Tongue (tissue), 2 donors: ENCODE measurements around the gene ANKRD26. TPM values are rescaled to one million over a fixed set of nuclear protein-coding genes. Genes with fewer than 3 reads are reported as not detected.
"Not testable (repeated sequence)": the region's sequence is repeated elsewhere in the genome, so short reads cannot be mapped to it uniquely, and the experiment has no call there.

Experiments
- DNase-seq: peaks from one replicate; pipeline ENCODE4 v3.0.0-alpha.2; 2015
- total RNA-seq: library from RNA; depleted of rRNA; stranded (reverse); fragments of >200 nt; gene quantifications from one replicate; pipeline ENCODE4 v1.2.3, GENCODE V29; 2014

The ANKRD26 gene
- 23.8 TPM for total RNA-seq

DNA sequence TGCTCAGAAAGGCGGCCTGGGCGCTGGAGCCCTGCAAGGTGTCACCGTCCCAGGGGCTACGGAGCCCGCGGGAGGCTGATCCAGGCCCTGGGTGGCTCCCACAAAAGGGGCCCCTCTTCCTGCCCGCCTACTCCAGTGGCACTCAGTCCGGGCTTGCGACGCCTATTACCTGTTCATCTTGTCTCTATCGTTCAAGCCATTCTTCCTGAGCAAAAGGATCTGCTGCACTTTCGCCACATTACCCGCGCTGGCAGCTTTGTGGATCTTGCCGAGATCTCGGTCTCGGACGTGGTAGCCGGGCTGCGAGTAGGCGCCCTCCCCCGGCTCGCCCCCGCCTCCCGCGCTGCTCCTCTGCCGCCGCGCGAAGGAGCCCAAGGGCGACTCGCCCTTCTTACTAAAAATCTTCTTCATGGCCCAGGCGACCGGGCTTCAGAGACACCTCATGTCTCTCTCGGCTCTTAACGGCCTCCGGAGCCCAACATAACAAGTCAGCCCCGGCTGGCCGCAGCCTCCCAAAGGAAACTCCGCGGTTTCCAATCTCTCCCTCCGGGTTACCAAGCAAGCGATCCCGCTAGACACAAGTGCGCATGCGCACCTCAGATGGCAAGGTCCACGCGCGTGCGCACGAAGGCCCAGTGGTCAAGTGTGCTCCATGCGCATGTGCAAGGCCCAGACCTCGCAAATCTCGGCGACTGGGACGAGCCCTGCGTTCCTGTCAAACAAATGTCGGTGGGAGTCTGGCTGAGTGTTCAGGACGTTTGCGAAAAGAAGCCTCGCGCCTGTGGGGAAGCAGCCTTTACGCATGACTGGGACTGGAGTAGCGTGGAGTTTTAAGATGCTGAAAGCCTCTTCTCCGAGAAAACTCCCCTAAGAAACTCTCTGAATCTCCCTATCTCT is at the start of gene ANKRD26:
Gene ANKRD26 (minus strand): TSS at position 579 of the 897 bp plus-strand sequence. CDS start 168 bp downstream, at position 411.
- peak; percentile 100 for DNase-seq

DNA sequence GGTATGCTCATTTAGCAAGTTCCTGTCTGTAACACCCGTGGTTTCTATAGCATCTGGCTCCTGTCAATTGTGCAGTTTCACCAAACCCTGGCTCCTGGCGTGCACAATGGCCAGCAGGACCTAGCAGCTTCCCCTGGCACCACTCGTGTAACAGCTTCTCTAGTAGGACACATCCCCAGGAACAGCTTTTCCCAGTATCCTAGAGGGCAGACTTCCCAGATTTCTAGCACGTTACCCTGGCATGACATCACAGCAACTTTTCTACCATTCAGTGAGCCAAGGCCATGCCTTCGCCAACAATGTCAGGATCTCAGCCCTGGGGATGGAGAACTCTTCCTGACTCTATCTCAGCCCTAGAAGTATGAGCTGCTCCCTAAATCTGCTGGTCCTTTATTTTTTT is 47.4 kb upstream of the ANKRD26 start:
- DNase-seq, result no peak

DNA sequence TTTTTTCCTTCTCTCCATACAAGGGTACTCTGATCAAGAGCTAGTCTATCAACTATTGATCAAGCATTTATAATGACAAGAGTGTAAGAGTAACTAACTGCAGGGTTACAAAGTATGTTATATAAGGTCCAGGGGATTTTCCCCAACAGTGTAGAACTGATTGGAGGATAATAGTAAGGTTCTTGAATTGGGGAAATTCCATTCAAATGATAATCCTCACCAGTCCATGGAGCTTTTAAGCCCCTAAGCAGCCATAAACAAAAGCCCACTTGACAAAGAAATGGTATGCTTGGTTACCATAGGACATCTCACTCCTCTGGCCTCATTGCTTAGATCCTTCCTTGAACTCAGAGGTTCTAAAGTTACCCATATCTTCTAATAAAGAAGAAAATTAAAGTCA is 45.6 kb upstream of the ANKRD26 start:
- DNase-seq, result no peak

DNA sequence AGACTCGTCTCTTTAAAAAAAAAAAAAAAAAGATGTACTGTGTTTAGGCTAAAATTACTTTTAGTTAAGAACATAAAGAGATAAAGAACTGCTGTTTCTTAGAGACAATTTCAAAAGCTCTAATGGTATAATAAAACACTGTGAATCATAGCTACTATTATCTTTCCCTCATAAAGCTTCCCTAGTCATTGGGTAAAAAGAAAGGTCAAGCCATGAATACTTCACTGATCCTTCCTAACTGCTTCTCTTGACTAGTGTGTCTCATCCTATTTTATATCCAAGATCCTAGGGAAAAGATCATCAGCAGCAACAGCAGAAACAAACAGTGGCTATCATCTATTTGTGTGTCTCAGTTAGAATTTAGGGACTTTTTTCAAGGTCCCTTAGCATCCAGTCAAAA is 43.4 kb upstream of the ANKRD26 start:
- DNase-seq, result no peak

GRCh38 chr10:27138277-27138676 is 38.0 kb upstream of the ANKRD26 start:
- no peak for DNase-seq

DNA sequence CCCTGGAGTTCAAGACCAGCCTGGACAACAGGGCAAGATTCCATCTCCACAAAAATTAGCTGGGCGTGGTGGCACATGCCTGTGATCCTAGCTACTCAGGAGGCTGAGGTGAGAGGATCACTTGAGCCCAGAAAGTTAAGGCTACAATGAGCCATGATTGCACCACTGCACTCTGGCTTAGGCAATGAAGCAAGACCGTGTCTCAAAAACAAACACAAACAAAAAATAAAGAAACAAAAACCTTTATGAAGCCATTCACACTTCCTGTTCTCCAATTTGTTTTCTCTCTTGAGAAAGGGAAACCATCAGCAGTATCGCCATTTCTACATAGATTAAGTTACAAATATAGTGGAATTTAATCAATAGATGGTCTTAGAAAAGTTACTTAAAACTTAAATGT is 34.1 kb upstream of the ANKRD26 start:
- DNase-seq, result no peak

GRCh38 chr10:27108165-27108564 is 7.9 kb upstream of the ANKRD26 start:
- no peak for DNase-seq

GRCh38 chr10:27104919-27105318 is 4.6 kb upstream of the ANKRD26 start:
- DNase-seq, result no peak

DNA sequence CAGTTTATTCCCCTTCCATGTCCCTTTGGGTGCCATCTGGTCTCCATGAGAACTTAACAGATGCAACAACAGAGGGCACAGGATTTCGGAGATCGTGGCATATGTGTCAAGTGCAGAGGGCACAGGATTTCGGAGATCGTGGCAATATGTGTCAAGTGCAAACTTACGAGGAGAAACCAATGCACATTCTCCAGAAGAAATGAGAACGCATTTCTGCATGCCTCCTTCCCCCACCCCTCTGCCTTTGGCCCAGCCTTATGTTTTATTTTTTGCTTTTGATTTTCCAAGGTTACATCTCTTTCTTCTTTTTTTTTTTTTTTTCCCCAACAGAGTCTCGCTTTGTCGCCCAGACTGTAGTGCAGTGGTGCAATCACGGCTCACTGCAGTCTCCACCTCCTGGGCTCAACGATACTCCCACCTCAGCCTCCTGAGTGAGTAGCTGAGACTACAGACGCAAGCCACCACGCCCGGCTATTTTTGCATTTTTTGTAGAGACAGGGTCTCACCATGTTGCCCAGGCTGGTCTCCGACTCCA is 586 bp upstream of the ANKRD26 start:
- no peak for DNase-seq

DNA sequence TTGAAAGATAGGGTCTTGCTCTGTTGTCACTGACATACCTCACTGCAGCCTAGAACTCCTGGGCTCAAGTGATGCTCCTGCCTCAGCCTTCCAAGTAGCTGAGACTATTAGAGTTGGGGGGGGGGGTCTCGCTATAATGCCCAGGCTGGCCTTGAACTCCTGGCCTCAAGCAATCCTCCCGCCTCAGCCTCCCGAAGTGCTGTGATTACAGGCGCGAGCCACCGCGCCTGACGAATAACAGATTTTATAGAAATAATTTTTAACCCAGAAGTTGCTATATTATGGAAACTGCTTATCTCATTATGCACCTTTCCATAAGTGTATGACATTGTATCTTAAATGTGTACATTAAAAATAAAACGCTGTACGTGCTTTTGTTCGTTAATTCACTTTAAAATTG is 846 bp downstream of the ANKRD26 start:
- no peak for DNase-seq

GRCh38 chr10:27088119-27089044 is 11.9 kb downstream of the ANKRD26 start:
- DNase-seq, result no peak

GRCh38 chr10:27072436-27073114 is 27.7 kb downstream of the ANKRD26 start:
- DNase-seq, result no peak

DNA sequence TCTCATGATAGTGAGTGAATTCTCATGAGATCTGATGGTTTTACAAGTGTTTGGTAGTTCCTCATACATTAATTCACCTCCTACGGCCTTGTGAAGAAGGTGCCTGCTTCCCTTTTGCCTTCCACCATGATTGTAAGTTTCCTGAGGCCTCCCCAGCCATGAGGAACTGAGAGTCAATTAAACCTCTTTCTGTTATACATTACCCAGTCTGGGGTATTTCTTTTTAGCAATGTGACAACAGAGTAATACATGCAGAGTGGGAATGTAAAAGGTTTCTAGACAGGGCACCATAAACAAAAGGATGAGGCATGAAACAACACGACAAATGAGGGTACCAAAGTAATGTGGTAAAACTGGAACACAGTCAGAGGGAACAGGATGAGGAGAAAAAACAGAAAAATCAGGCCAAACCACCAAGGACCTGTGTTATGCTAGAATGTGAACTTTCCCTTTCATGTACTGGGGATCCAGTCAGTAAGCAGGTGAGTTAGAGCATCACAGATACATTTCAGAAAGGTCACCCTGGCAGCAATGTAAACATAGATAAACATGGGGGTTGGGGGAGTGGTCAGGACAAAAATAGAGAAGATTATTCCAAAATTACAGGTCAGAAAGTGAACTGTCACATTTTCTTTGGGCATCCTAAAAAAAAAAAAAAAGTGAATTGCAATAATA is 31.9 kb downstream of the ANKRD26 start:
- no peak for DNase-seq

- no peak for DNase-seq
These were observed 35.2 kb downstream of the ANKRD26 start for GRCh38 chr10:27065084-27065483.

DNA sequence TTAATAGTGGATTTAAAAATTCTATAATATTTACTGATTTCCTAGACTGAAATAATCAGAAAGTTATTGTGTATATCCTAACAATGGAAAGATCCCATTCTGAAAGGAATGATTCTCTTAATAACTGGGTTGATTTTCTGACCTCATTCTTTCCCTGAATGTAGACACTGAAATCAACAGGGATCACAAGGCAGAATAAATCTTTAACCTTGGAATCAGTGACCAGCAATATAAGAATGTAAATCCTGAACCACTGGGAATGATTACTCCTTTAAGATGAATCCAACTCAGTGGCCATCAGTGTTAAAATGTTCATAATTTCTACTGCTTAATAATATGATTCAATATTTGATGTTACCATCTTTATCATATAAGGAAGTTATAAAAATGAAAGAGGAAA is 47.6 kb downstream of the ANKRD26 start:
- no peak for DNase-seq

DNA sequence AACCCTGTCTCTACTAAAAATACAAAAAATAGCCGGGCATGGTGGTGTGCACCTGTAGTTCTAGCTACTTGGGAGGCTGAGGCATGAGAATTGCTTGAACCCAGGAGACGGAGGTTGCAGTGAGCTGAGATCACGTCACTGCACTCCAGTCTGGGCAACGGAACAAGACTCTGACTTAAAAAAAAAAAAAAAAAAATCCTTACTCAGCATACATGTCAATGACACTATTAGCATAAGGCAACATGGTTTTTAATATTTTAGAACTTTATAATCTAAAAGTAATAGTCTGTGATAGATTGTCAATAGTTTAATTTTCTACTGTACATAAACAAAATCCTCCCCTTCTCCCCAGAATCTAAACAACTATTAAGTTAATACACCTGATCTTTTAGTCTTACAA is 55.0 kb downstream of the ANKRD26 start:
- not testable (repeated sequence) for DNase-seq

DNA sequence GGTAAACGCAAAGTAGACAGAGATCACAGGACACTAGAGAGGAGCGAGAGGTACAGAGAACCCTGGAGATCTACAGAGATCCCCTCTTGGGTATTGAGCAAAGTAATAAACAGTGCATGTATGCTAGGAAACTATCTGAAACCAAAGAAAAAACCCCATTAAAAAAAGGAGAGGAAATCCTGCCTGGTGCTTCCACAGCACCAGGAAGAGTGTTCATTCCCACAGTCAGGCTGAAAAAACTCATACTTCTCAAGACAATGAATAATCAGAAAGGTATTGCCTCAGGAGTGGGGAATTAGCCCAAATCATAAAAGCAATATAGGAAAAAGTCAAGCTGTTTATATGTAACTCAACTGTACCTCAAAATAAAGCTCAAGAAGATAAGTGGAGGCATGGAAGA is 59.1 kb downstream of the ANKRD26 start:
- DNase-seq, result no peak

- DNase-seq, result no peak
These were observed 62.1 kb downstream of the ANKRD26 start for GRCh38 chr10:27038168-27038567.

DNA sequence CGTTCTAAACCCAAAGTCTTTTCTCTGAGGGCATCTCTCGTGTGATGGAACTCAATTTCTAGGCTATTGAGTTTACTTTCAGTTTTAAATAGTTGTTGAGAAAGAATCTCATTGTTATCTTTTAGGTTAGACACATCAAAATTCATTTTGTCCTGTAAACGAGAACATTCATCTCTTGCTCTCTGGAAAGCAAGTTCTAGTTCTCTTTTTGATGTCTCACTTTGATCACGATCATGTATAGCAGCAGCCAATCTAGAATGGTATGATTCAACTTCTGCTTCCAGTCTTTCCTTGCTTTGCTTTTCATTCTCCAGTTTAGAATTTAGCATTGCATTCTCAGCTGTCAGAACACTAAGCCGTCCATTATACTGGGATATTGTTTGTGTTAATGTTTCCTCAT is 65.1 kb downstream of the ANKRD26 start:
- peak; percentile 3 for DNase-seq

GRCh38 chr10:27030060-27030459 is 70.2 kb downstream of the ANKRD26 start:
- DNase-seq, result no peak

- no peak for DNase-seq
These were observed 78.2 kb downstream of the ANKRD26 start for GRCh38 chr10:27022048-27022447.

DNA sequence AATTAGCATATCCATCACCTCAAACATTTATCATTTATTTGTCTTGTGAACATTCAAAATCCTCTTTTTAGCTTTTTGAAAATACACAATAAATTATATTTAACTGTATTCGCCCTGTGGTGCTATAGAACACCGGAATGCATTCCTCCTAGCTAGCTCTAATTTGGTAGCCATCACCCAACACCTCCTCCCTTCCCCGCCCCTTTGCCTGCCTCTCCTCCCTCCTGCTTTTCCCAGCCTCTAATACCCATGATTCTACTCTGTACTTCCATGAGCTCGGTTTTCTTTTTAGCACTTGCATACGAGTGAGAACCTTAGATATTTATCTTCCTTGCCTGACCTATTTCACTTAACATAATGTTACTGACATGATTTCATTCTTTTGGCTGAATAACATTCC is 80.1 kb downstream of the ANKRD26 start:
- no peak for DNase-seq
